Stimulated activated CD8-positive, alpha-beta memory T cell treated with anti-CD3 and anti-CD28 coated beads, Interleukin-12 subunit alpha, Interleukin-12 subunit beta, amount 100 ng/mL, for 1 hour (primary cell): Measurements from ENCODE around the gene RAP2A.

Experiments
- DNase-seq: peaks from one replicate; pipeline ENCODE4 v3.0.0-alpha.2; 2020; ENCODE audit warnings: low read depth

Gene RAP2A

GRCh38 chr13:97433727-97434396 is at the start of gene RAP2A:
TSS of gene RAP2A (plus strand) at chr13:97434169. CDS start at chr13:97434471, 302 bp downstream.
- DNase-seq, result peak; percentile 83

- DNase-seq, result no peak
These were observed 49.6 kb upstream of the RAP2A start for GRCh38 chr13:97384371-97384770.

GRCh38 chr13:97385146-97385545 is 48.8 kb upstream of the RAP2A start:
- no peak for DNase-seq

- no peak for DNase-seq
These were observed 48.1 kb upstream of the RAP2A start for GRCh38 chr13:97385854-97386253.

- no peak for DNase-seq
These were observed 47.0 kb upstream of the RAP2A start for GRCh38 chr13:97386801-97387484.

- DNase-seq, result no peak
These were observed 46.5 kb upstream of the RAP2A start for GRCh38 chr13:97387485-97387839.

- no peak for DNase-seq
These were observed 46.1 kb upstream of the RAP2A start for GRCh38 chr13:97387890-97388289.

- DNase-seq, result no peak
These were observed 45.6 kb upstream of the RAP2A start for GRCh38 chr13:97388373-97388772.

GRCh38 chr13:97390941-97391600 is 42.9 kb upstream of the RAP2A start:
- DNase-seq, result no peak

GRCh38 chr13:97392020-97392419 is 41.9 kb upstream of the RAP2A start:
- no peak for DNase-seq

- DNase-seq, result no peak
These were observed 39.4 kb upstream of the RAP2A start for GRCh38 chr13:97394542-97394941.

- DNase-seq, result no peak
These were observed 38.4 kb upstream of the RAP2A start for GRCh38 chr13:97395447-97396136.

- DNase-seq, result no peak
These were observed 36.7 kb upstream of the RAP2A start for GRCh38 chr13:97397267-97397666.

- DNase-seq, result no peak
These were observed 32.5 kb upstream of the RAP2A start for GRCh38 chr13:97401421-97401820.

- no peak for DNase-seq
These were observed 29.8 kb upstream of the RAP2A start for GRCh38 chr13:97403893-97404750.

- DNase-seq, result no peak
These were observed 26.4 kb upstream of the RAP2A start for GRCh38 chr13:97407540-97407939.

- no peak for DNase-seq
These were observed 25.0 kb upstream of the RAP2A start for GRCh38 chr13:97408938-97409337.

GRCh38 chr13:97411984-97412383 is 22.0 kb upstream of the RAP2A start:
- DNase-seq, result no peak

- no peak for DNase-seq
These were observed 20.3 kb upstream of the RAP2A start for GRCh38 chr13:97413694-97414093.

GRCh38 chr13:97414392-97414791 is 19.6 kb upstream of the RAP2A start:
- no peak for DNase-seq

GRCh38 chr13:97417698-97418097 is 16.3 kb upstream of the RAP2A start:
- DNase-seq, result no peak
